ENCODE results near the gene PLA2G2F. TPM values are rescaled to one million over a fixed set of nuclear protein-coding genes. Genes with fewer than 3 reads are reported as not detected.

PLA2G2F gene
- total RNA-seq, 1 experiment from 2014 or later, result not detected

- Histone ChIP-seq H3K9me3 (ENCODE audit: low read depth, low read length, poor library complexity, severe bottlenecking) (no peaks in the 10 kb centered on the region), H3K4me3 (ENCODE audit: low read depth, low read length, poor library complexity, severe bottlenecking) (no peak overlapping the region), H3K27ac (ENCODE audit: low read depth, low read length, poor library complexity, severe bottlenecking) (no peak overlapping the region), H3K36me3 (ENCODE audit: insufficient read depth, low read length, poor library complexity, severe bottlenecking) (no peaks in the 10 kb centered on the region), H3K27me3 (replicated peaks; ENCODE audit: insufficient read depth, low read depth, low read length, poor library complexity) (peaks cover 82% of the 10 kb centered on the region), H3K4me1 (ENCODE audit: insufficient read depth, low read length, poor library complexity, severe bottlenecking) (peaks cover 5% of the 10 kb centered on the region)
- ChIA-PET CTCF (no interaction called here), POLR2A (ENCODE audit: low non-redundant PET) (no interaction called here)
- no peak for DNase-seq (ENCODE audit: low spot score)
- TF ChIP-seq CTCF (conservative IDR thresholded peaks at IDR 0.05; ENCODE audit: low read depth, low read length) (no peak), EZH2 (IDR thresholded peaks at IDR 0.05; ENCODE audit: borderline replicate concordance, low read depth, low read length, poor library complexity, severe bottlenecking) (no peak)
- BruUV-seq (replicated peaks), result no TSS peak
- intact Hi-C loops (cut with micrococcal nuclease; ENCODE audit: unreplicated experiment), result no loop called here
Measured at GRCh38 chr1:20190256-20191160, 51.4 kb downstream of the PLA2G2F start.

DNA sequence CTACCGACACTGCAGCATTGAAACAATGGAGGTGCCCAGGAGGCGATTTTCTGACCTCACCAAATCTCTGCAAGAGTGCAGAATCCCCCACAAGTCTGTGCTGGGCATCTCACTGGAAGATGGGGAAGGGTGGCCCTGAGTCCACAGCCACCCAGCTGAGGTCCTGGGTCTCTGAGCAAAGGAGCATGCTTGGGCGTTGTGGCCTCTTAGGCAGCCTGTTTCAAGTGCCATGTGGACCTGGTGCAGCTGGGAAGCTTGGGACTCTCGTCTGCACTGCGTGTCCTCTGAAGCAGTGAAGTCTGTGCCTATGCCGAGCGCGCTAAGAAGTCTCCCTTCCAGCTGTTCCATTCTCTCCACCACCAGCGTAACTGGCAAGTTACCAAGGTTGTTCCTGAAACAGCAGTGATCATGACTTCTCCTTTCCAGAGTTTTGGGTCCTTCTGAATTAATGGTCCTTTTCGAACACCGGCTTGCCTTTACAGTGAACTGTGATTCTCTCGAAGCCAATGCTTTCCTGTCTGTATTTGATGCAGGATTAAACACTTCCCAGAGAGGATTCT, 52.2 kb downstream of the PLA2G2F start:
- no peaks in the 10 kb centered on the region for H3K9me3 ChIP-seq (ENCODE audit: low read depth, low read length, poor library complexity, severe bottlenecking)
- BruUV-seq (replicated peaks), result no TSS peak
- no peak overlapping the region for H3K27ac ChIP-seq (ENCODE audit: low read depth, low read length, poor library complexity, severe bottlenecking)
- peaks cover 5% of the 10 kb centered on the region for H3K4me1 ChIP-seq (ENCODE audit: insufficient read depth, low read length, poor library complexity, severe bottlenecking)
- DNase-seq (ENCODE audit: low spot score), result no peak
- TF ChIP-seq CTCF (conservative IDR thresholded peaks at IDR 0.05; ENCODE audit: low read depth, low read length), result no peak
- no peak for TF ChIP-seq EZH2 (IDR thresholded peaks at IDR 0.05; ENCODE audit: borderline replicate concordance, low read depth, low read length, poor library complexity, severe bottlenecking)
- H3K4me3 ChIP-seq (ENCODE audit: low read depth, low read length, poor library complexity, severe bottlenecking), result no peak overlapping the region
- intact Hi-C loops (cut with micrococcal nuclease; ENCODE audit: unreplicated experiment), result no loop called here
- POLR2A ChIA-PET (ENCODE audit: low non-redundant PET), result no interaction called here
- CTCF ChIA-PET, result no interaction called here
- H3K36me3 ChIP-seq (ENCODE audit: insufficient read depth, low read length, poor library complexity, severe bottlenecking), result no peaks in the 10 kb centered on the region
- H3K27me3 ChIP-seq (replicated peaks; ENCODE audit: insufficient read depth, low read depth, low read length, poor library complexity), result peaks cover 75% of the 10 kb centered on the region

DNA sequence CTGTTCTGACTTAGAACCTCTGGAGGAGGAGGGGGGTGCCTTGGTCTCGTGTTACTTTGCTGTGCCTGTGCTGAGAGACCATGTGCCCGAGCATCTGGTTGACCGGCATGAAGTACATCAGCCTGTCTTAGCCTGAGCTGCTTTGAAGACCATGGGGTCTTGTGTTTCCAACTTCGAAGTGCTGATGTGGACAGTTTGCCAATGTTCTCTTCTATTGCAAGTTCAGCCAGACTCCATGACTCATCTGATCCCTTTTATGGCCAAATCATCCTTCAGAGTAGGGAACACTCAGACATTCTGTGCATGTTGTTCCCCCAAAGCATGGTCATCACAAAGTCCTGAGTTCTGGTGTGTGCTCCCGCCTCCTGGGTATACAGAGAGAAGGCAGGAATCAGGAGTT, 53.2 kb downstream of the PLA2G2F start:
- peaks cover 65% of the 10 kb centered on the region for H3K27me3 ChIP-seq (replicated peaks; ENCODE audit: insufficient read depth, low read depth, low read length, poor library complexity)

More for the DNA sequence above, 53.2 kb downstream of the PLA2G2F start:
- Histone ChIP-seq H3K27ac (ENCODE audit: low read depth, low read length, poor library complexity, severe bottlenecking) (no peak overlapping the region), H3K4me3 (ENCODE audit: low read depth, low read length, poor library complexity, severe bottlenecking) (no peak overlapping the region), H3K4me1 (ENCODE audit: insufficient read depth, low read length, poor library complexity, severe bottlenecking) (peaks cover 5% of the 10 kb centered on the region), H3K9me3 (ENCODE audit: low read depth, low read length, poor library complexity, severe bottlenecking) (no peaks in the 10 kb centered on the region), H3K36me3 (ENCODE audit: insufficient read depth, low read length, poor library complexity, severe bottlenecking) (no peaks in the 10 kb centered on the region)
- ChIA-PET POLR2A (ENCODE audit: low non-redundant PET) (no interaction called here), CTCF (no interaction called here)
- DNase-seq (ENCODE audit: low spot score), result no peak
- TF ChIP-seq EZH2 (IDR thresholded peaks at IDR 0.05; ENCODE audit: borderline replicate concordance, low read depth, low read length, poor library complexity, severe bottlenecking) (no peak), CTCF (conservative IDR thresholded peaks at IDR 0.05; ENCODE audit: low read depth, low read length) (no peak)
- no TSS peak for BruUV-seq (replicated peaks)
- intact Hi-C loops (cut with micrococcal nuclease; ENCODE audit: unreplicated experiment), result no loop called here
